Cardiac septum (tissue), 1 donor: ENCODE measurements around the gene TCF3. TPM values are rescaled to one million over a fixed set of nuclear protein-coding genes. Genes with fewer than 3 reads are reported as not detected.

Experiments used
- DNase-seq: peaks from one replicate; pipeline ENCODE4 v3.0.0-alpha.2; 2020; ENCODE audit warnings: low spot score
- intact Hi-C: fragments of 100-400 bp; cut with DNase I; formaldehyde crosslinking; loops from one replicate; pipeline ENCODE4 v1.14.0; 2022
- total RNA-seq: library from RNA; stranded (reverse); fragmentation: NEBNext Ultra II Directional; extraction: Animal tissue kit (Norgen Biotek cat#: 25700); gene quantifications from one replicate; pipeline ENCODE4 v1.2.1, GENCODE V29; 2021
- donor health status: DM: no; HTN: no; CAD: no.

Gene TCF3
- total RNA-seq, 1 donor from 2014 or later, result 27.7 TPM

DNA sequence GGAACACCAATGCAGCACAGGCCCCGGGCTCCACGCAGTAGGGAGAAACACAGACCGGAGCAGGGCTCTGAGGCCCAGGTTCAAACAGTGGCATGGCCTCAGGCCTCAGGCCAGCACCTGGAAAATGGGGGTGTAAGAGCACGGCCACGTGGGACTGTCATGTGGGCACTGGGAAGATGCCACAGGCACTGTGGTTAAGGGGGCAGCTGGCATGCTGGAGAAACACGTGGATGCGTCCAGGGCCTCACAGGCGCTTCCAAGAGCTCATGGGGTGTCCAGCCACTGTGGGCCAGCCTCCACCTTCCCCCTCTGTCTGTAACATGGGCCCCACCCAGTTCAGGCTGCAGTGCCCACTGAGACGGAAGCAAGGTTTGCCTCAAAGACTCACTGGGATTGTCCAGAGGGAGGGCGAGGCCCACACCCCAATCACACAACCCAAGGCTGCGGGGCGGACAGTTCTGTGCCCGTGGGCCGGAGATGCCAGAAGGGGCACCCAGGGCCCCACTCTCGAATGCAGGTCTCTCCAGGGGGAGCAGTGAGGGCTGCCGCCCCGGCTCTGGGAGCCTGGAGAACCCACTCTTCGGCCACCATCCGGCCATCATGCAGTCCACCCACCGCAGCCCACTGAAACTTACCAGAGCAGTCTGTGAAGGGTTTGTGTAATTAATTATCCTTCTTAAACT, 53.5 kb downstream of the TCF3 start:
- intact Hi-C loops, result no loop called here
- no peak for DNase-seq

DNA sequence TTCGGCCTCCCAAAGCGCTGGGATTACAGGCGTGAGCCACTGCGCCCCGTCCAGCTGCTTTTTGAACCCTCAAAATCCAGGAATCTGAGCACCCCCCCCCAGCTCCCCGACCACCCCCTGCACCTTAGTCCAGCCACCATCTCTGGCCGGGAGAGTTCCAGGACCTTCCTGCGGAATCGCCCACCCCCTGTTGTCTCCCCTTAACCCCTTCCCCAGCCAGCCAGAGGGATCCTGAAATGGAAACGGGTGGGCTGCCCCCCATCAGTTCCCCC, 59.0 kb downstream of the TCF3 start:
- no peak for DNase-seq

GRCh38 chr19:1592755-1593500, 59.5 kb downstream of the TCF3 start, which contains the start of gene MBD3:
Gene MBD3, minus strand, starts transcription at chr19:1592865. Its CDS starts 234 bp downstream, at chr19:1592631.
- DNase-seq, result peak; percentile 95
- intact Hi-C loops, result loop anchor here (1.0 kb wide), 1 partner anchor 12 kb away; the partner anchor contains the start of gene UQCR11

More for the DNA sequence above, 59.0 kb downstream of the TCF3 start:
- intact Hi-C loops, result no loop called here

DNA sequence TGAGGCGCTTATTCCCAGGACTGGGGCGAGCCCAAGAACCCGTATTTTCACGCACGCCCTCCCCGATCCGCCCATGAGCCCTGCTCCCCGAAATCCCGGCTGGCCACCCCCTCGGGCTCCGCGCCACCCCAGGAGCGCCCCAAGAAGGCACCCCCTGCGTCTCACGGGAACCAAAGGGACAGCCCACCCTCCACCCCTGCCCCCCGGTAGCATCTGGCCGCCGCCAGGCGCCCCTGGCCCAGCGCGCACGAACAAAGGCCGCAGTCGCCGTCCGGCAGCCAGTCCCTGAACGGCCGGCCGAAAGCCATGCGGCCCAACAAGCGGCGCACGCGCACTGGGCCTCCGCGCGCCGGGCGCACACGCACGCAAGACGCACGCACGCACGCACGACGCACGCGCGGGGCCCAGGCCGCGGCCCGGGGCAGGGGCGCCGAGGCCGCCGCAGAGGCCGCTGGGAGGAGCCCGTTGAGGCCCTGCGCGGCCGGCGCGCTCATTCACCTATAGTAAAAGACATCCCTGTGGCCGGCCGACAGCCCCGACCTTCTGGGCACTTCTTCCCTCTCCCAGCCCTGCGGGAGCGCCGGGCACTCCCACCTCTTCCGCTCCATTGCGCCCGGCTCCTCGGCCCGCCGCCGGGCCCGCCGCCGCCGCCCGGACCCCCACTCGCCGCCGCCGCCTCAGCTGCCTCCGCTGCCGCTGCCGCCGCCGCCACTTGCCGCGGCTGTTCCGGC, 60.2 kb downstream of the TCF3 start:
- DNase-seq, result peak; percentile 90
- intact Hi-C loops, result loop anchor here (1.0 kb wide), 1 partner anchor 13 kb away; the partner anchor contains the start of gene UQCR11

DNA sequence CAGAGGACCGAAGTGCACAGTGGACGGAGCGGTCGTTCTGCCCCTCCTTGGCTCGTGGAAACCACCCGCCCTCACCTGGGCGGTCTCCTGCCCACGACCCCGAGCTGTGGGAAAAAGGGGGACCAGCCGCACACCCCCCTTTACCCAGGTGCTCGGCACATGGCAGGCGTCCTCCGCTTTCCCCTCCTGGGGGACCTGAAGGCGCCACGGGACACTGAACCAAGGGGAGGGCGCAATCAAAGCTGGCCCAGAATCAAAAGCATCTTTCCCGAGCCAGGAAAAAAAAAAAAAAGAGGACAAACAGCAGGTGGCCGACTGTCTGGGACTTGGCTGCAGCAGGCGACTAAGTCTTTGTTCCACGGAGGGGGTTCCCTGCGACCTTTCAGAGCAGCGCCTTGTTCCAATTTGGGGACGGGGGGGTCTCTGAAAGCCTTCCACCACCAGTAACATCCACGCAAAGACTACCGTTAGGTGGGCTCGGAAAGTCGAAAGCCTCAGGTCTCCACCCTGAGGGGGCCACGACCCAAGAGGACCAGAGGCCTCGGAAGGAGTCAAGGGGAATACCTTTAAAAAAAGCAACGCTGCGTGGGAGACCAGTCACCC, 60.9 kb downstream of the TCF3 start:
- DNase-seq, result no peak
- intact Hi-C loops, result loop anchor here (1.0 kb wide), 1 partner anchor 14 kb away; the partner anchor contains the start of gene UQCR11

GRCh38 chr19:1590641-1591397, 61.6 kb downstream of the TCF3 start:
- no peak for DNase-seq
- intact Hi-C loops, result no loop called here

DNA sequence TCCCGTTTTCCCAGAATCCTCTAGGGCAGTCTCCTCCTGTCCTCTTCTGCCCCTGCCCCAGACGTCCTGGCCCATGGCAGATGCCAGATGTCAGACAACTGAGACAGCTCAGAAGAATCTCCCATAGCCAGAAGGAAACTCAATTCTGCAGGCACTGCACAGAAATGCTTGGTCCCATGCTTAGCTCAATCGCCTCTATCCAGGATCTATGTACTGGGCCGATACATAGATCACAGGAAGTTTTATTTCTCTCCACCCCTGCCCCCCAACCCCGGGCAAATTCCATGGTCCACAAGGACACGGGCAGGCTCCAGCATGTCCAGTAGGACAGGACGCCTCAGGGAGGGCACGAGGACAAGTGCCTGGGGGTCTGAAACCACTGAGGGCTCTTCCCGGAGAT, 64.5 kb downstream of the TCF3 start:
- intact Hi-C loops, result no loop called here
- no peak for DNase-seq

GRCh38 chr19:1585243-1585580, 67.2 kb downstream of the TCF3 start:
- DNase-seq, result no peak
- intact Hi-C loops, result no loop called here

DNA sequence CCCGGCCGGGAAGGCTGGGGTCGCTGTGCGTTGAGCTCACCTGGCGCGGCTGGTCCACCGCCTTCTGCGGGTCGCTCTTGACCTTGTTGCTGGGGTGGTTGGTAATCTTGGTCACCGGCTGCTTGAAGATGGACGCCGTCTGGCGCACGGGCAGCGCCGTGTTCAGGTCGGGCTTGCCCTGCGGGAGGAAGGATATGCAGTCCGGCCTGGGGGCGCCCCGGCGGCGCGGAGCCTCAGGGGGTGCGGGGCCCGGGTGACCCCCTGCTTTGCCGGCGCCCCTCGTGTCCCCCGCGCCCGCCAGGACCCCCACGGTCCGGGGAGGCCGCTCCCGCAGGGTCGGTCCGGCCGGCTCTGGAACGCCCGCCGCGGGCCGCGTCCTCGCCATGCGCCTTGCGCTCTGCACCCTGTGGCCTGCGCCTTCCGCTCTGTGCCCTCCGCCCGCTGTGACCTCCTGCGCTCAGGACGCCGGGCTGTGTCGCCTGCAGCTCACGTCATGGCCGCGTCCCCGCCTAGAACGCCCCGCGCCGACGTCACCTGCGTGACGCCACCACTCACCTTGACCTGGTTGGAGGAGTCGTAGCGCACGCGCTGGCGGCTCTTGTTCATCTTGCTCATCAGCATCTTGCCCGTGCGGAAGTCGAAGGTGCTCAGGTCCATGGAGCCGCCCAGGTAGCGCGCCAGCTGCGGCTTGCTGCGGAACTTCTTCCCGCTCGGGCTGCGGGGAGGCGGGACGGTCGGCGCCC, 67.7 kb downstream of the TCF3 start:
- DNase-seq, result no peak
- intact Hi-C loops, result no loop called here

DNA sequence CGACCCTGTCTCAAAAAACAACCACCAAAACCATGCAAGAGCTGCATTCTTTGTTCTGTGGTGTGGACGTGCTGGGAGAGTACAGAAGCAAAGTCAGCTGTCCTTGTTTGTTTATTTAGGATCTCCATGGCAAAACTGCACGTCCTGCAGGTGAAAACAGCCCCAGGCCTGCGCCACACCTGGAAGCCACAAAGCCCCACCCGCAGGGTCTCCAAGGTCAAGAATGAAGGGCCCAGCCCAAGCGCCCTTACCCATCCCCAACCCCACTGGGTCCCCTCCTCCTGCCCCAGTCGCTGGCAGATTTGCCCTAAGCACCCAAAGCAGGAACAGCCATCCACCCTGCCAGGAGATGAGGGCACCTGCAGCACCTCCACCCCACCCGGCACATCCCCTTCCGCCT, 70.2 kb downstream of the TCF3 start:
- intact Hi-C loops, result no loop called here
- DNase-seq, result no peak

DNA sequence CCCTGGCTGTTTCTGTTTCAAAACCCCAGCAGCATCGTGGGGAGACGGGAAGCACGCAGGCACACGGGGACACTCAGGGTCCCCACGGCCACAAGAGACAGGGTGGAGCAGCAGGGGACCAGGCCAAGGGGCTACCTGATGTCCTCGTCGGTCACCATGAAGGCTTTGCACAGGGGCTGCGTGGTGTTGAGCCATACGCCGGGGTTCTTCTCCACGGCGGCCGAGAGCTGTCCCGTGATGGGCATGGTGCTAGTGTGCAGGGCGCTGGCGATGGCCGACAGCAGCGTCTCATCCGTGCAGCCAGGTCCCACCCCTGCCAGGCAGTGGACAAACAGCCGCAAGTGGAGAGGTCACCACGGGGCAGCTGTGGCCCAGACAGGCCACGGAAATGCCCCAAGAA, 71.5 kb downstream of the TCF3 start:
- intact Hi-C loops, result no loop called here
- no peak for DNase-seq

GRCh38 chr19:1580382-1580781, 72.0 kb downstream of the TCF3 start:
- intact Hi-C loops, result no loop called here
- no peak for DNase-seq

DNA sequence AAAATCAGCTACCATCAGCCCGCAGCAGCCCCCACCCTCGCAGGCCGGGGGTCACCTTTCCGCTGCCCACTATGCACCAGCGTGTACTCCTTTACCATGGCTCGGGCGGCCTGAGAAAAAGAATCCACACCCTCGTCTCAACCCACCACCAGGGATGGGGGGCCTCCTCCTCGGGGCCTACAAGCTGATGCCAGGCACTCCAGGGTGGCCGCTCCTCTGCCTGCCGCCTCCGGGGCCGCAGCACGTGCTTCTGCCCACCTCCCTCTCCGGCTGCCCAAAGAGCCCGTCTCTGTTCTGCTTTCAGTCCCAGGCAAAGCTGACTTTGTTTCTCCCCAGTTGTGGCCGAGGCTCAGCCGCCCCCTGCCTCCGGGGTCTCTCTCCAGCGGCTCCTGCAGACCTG, 73.2 kb downstream of the TCF3 start:
- intact Hi-C loops, result no loop called here
- no peak for DNase-seq

- intact Hi-C loops, result no loop called here
- no peak for DNase-seq
Observed at GRCh38 chr19:1577929-1578618, 74.3 kb downstream of the TCF3 start.

DNA sequence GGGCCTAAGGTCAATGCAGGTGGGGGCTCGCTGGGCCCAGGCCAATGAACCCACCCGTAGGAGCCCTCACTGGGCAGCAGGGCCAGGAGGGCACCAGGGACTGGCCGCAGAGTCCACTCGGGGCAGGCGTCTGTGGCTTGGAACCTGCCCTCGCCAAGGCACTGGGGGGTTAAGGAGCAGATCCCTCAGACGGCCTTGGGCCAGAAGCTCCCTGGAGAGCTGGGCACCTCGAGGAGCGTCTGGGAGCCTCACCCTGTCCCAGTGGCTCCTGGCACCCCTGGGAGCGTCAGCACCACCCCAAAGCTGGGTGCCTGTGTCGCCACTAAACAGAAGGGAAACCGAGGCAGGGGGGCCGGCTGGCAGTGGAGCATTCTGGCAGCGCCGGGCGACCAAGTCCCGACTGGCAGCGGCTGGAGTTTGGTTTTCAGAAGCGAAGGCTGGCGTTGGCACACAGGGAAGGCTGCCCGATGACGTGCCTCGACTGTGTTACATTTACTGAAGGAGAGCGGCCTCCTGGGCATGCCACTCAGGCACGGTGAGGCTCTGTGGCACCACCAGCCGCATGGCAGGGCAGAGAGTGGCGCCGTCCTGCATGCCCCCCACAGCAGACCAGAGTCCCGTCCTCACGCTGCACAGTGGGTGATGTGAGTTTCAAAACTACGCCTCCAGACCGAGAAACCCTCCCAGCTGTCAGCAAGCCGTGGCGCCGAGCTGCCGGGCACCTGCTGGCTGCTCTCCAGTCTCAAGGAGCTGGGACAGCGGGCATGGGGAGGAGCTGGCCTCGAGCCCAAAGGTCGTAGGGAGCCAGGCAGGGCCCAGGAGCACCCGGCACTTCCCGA, 75.1 kb downstream of the TCF3 start:
- intact Hi-C loops, result no loop called here
- DNase-seq, result no peak

- intact Hi-C loops, result no loop called here
- no peak for DNase-seq
Observed at GRCh38 chr19:1576242-1577089, 75.9 kb downstream of the TCF3 start.
